GM12872 (cell line): ENCODE results near the gene ARFRP1.
A peak's percentile ranks its signal among the peaks of the same experiment; 100 is the strongest.

Experiments used
- CTCF ChIP-seq: IDR thresholded peaks from 3 replicates; pipeline ENCODE4 v1.5.1; 2011; ENCODE audit warnings: low read depth, mild to moderate bottlenecking, low read length, moderate library complexity; ENCODE audit not compliant: insufficient read depth

Gene ARFRP1

DNA sequence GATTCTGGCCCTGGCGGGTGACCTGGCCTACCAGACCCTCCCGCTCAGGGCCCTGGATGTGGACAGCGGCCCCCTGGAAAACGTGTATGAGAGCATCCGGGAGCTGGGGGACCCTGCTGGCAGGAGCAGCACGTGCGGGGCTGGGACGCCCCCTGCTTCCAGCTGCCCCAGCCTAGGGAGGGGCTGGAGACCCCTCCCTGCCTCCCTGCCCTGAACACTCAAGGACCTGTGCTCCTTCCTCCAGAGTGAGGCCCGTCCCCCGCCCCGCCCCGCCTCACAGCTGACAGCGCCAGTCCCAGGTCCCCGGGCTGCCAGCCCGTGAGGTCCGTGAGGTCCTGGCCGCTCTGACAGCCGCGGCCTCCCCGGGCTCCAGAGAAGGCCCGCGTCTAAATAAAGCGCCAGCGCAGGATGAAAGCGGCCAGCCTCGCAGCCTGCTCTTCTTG is 30.9 kb upstream of the ARFRP1 start:
- TF ChIP-seq CTCF = no peak

DNA sequence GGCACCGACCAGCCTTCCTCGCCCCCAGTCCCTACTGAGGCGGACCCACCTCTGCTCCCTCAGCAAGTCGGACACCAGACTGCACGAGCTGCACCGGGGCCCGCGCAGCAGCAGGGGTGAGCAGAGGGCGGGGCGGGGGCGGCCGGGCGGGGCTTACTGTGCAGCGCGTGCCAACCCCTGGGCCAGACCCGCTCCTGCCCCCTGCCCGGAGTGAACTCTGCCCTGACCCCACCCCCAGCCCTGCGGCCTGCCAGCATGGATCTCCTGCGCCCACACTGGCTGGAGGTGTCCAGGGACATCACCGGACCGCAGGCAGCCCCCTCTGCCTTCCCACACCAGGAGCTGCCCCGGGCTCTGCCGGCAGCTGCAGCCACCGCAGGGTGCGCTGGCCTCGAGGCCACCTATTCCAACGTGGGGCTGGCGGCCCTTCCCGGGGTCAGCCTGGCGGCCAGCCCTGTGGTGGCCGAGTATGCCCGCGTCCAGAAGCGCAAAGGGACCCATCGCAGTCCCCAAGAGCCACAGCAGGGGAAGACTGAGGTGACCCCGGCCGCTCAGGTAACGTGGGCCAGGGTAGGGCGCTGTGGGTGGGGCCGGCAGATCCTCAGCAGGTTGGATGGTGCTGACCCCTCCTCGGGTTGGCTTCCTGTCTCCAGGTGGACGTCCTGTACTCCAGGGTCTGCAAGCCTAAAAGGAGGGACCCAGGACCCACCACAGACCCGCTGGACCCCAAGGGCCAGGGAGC is 30.3 kb upstream of the ARFRP1 start:
- TF ChIP-seq CTCF = no peak

DNA sequence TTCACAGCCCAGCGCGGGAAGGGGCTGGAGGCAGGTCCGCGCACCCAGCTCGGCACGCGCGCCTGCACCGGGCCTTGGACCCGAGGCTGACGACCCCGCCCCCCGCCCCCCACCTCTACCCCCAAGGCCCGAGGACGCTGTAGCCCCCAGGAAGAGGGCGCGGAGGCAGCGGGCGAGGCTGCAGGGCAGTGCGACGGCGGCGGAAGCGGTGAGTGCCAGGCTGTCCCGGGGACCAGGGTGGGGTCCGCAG is 29.8 kb upstream of the ARFRP1 start:
- TF ChIP-seq CTCF = no peak

- TF ChIP-seq CTCF = 0 out of 3 replicates have a peak, but pooled peaks have one; percentile 5
Observed at GRCh38 chr20:63736893-63737694, 29.3 kb upstream of the ARFRP1 start.

DNA sequence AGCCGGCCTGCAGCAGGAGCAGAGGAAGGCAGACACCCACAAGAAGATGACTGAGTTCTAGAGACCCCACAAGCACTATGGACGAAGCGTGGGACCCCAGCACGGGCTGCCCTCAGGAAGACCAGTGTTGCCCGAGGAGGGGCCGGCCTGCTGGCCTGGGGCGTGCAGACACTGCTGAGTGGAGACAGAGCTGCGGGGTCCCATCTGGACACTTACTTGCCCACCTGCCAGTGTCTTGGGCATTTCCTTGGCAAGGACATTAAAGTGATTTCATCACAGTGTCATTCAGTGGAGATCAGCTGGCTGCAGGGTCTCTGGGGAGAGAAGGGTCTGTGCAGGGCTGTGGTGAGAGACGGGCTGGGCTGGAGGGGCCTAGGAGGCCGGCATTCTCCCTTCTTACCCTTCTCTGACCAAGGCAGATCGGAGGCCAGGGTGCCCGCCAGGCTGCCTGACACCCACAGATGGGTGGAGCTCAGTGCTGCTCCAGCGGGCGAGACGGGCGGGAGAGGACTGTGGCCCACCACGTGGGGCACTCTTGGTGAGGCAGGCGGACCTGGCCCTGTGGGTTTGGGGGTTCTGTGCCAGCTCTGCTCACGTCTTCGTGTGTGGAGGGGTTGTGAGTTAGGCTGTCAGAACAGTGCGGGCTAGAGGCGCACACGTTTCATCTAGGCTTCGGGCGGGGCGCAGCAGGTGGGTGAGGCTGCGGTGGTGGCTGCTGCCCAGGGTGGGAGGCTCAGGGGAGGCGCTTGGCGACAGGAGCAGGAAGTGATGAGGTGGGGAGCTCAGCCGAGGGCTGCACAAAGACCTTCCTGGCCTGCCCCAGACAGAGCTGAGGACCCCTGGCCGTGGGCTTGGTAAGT is 28.3 kb upstream of the ARFRP1 start, which contains the start of gene LIME1:
TSS of gene LIME1 (plus strand) at position 806 of the 860 bp plus-strand sequence. CDS start 886 bp downstream, outside the sequence.
- TF ChIP-seq CTCF = peak; percentile 31; the same call in 2 of the 3 replicates

- no peak for TF ChIP-seq CTCF
Observed at GRCh38 chr20:63734946-63735858, 27.4 kb upstream of the ARFRP1 start.
